Right renal pelvis (tissue), 4 donors: Measurements from ENCODE around the gene C2orf49. TPM values are rescaled to one million over a fixed set of nuclear protein-coding genes. Genes with fewer than 3 reads are reported as not detected.

Experiments used
- DNase-seq, 4 donors: peaks; one replicate each; pipeline ENCODE4 v3.0.0-alpha.2; 2013; ENCODE audit warnings: low read depth in 4 of 4, low spot score in 3 of 4, missing footprints in 1 of 4
- polyA plus RNA-seq, 4 donors: library from polyadenylated mRNA; unstranded; fragments of 120-200 nt; gene quantifications; one replicate each; pipeline ENCODE4 v1.2.1, GENCODE V29; 2013; ENCODE audit not compliant: insufficient read length in 4 of 4

Gene C2orf49
- polyA plus RNA-seq, 4 donors: 21.4 to 27.4 (median 26.4) TPM

DNA sequence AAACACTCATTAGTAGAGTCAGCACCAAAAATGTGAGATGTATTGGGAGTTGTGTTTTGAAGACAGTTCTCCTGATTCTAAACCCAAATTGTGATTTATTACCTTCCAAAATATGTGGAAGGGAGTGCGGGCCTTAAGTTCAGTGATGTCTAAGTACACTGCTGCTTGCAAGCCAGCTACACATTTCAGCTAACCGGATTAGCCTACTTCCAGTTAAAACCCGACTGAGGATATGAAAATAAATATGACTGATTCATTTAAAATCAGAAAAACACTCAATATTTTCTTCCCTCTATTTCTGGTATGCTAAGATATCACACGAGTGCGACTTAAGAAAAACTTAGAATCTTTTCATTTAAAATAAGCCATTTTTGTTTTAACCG is 60.6 kb downstream of the C2orf49 start:
- DNase-seq: no peak

- peak in 1 of 4 donors; percentile 61 for DNase-seq
Measured at GRCh38 chr2:105398336-105399206, 61.2 kb downstream of the C2orf49 start, which contains the start of gene FHL2. Gene FHL2, minus strand, starts transcription at chr2:105399051. Its CDS starts 12,535 bp downstream, at chr2:105386516.

Other genes starting within 250 kb of the C2orf49 start
- under 1 TPM in 3 of 4 donors, not detected in 1; 0.08 to 0.19 (median 0.13) TPM for gene GPR45, start 95.8 kb upstream of the C2orf49 start, polyA plus RNA-seq
- gene TGFBRAP1, start 7.8 kb upstream of the C2orf49 start, polyA plus RNA-seq: 10 to 100 TPM; 15.5 to 16.4 (median 15.6) TPM
- 10 to 100 TPM; 29.1 to 37.9 (median 34.5) TPM for gene FHL2, start 61.5 kb downstream of the C2orf49 start, polyA plus RNA-seq